ENCODE measurements around the gene PLK3. TPM values are rescaled to one million over a fixed set of nuclear protein-coding genes. Genes with fewer than 3 reads are reported as not detected.
"Not testable (repeated sequence)": the region's sequence is repeated elsewhere in the genome, so short reads cannot be mapped to it uniquely, and the experiment has no call there.

Gene PLK3
- total RNA-seq, 1 experiment from 2014 or later: 56.1 TPM

DNA sequence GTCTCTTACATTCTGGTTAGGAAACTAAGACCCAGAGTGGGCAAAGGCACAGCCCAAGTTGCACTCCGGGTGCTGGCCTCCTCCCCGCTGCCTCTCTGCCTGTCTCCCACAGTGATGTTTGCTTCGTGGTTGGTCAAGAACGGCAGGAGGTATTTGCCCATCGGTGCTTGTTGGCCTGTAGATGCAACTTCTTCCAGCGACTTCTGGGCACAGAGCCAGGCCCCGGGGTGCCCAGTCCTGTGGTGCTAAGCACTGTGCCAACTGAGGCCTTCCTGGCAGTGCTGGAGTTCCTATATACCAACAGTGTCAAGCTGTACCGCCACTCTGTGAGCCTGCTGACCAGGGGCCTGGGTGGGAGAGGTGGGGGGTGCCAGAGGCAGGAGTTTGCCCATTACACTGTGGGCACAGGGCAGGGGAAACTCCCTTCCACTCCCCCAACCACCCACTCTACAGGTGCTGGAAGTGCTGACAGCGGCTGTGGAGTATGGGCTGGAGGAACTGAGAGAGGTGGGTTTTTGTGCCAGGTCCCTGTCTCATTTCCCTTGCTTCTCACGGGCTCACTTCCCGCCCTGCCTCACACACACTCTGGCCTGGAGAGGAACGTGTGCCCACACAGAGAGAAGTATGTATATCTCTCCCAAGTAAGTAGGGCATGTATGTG, 10.1 kb downstream of the PLK3 start:
- ATAC-seq (no peak), DNase-seq (ENCODE audit: low read depth, low spot score) (no peak)
- Histone ChIP-seq H4K20me1 (ENCODE audit: insufficient read depth) (no peaks in the 10 kb centered on the region), H3K27ac (ENCODE audit: low read depth, low read length) (peak overlapping the region; percentile 98; the same call in 1 of the 2 replicates), H2AFZ (ENCODE audit: low read depth, low read length, poor library complexity, severe bottlenecking) (no peak overlapping the region), H3K36me3 (ENCODE audit: control insufficient read depth in 1 of 2, insufficient read depth in 2 of 2, low read length in 2 of 2) (peaks cover 0 to 14% of the 10 kb centered on the region in 2 experiments; a peak in 1 of 4 replicates), H3K9me3 (ENCODE audit: control insufficient read depth in 1 of 2, insufficient read depth in 1 of 2, low read depth in 1 of 2, low read length in 2 of 2) (no peaks in the 10 kb centered on the region), H3K4me1 (ENCODE audit: control insufficient read depth in 1 of 2, insufficient read depth in 2 of 2, low read length in 2 of 2) (peaks cover 58 to 77% of the 10 kb centered on the region in 2 experiments), H3K9ac (ENCODE audit: low read length) (peak overlapping the region; percentile 73), H3K4me2 (ENCODE audit: low read length) (peak overlapping the region; percentile 68), H3K9me2 (ENCODE audit: insufficient read depth) (no peaks in the 10 kb centered on the region), H3K4me3 (replicated peaks in 1 of 2; ENCODE audit: low read depth in 1 of 2, low read length in 2 of 2) (no peak overlapping the region), H3K27me3 (ENCODE audit: insufficient read depth, low read length) (no peaks in the 10 kb centered on the region), H3K79me2 (ENCODE audit: insufficient read depth, low read length) (peaks cover 7% of the 10 kb centered on the region; the same call in 1 of the 2 replicates)
- ChIA-PET CTCF (interaction anchor here (2.3 kb wide), 1 partner anchor 10 kb away, joined by 10 read pairs; the partner anchor contains the start of gene PLK3), RAD21 (ENCODE audit: low non-redundant PET in 1 of 2, low total read pairs in 2 of 2, uncharacterized antibody in 2 of 2, unreplicated experiment in 2 of 2) (no interaction called here), POLR2A (interaction anchor here (1.6 to 8.0 kb wide), 6 partner anchors 9 to 89 kb away, joined by 6 to 200 read pairs (median 30); partner anchors contain the start of genes PLK3 and RNU5D-1)
- intact Hi-C loops (cut with micrococcal nuclease): no loop called here
- BruUV-seq (replicated peaks): no TSS peak
- no peak for TF ChIP-seq ZNF274 (IDR thresholded peaks at IDR 0.05; ENCODE audit: low read depth, low read length)
- peak; percentile 51 for TF ChIP-seq POLR2AphosphoS5 (IDR thresholded peaks at IDR 0.05; ENCODE audit: low read depth, low read length)
- no peak for TF ChIP-seq RAD21 (IDR thresholded peaks at IDR 0.05; ENCODE audit: low read depth)
- TF ChIP-seq ATF3 (IDR thresholded peaks at IDR 0.05): no peak
- TF ChIP-seq EZH2phosphoT487 (IDR thresholded peaks at IDR 0.05; ENCODE audit: borderline replicate concordance): no peak
- TF ChIP-seq, protein P1, sequence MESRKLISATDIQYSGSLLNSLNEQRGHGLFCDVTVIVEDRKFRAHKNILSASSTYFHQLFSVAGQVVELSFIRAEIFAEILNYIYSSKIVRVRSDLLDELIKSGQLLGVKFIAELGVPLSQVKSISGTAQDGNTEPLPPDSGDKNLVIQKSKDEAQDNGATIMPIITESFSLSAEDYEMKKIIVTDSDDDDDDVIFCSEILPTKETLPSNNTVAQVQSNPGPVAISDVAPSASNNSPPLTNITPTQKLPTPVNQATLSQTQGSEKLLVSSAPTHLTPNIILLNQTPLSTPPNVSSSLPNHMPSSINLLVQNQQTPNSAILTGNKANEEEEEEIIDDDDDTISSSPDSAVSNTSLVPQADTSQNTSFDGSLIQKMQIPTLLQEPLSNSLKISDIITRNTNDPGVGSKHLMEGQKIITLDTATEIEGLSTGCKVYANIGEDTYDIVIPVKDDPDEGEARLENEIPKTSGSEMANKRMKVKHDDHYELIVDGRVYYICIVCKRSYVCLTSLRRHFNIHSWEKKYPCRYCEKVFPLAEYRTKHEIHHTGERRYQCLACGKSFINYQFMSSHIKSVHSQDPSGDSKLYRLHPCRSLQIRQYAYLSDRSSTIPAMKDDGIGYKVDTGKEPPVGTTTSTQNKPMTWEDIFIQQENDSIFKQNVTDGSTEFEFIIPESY (IDR thresholded peaks at IDR 0.05; ENCODE audit: extremely low read depth, insufficient replicate concordance, low read length): no peak
- TF ChIP-seq, protein P2, sequence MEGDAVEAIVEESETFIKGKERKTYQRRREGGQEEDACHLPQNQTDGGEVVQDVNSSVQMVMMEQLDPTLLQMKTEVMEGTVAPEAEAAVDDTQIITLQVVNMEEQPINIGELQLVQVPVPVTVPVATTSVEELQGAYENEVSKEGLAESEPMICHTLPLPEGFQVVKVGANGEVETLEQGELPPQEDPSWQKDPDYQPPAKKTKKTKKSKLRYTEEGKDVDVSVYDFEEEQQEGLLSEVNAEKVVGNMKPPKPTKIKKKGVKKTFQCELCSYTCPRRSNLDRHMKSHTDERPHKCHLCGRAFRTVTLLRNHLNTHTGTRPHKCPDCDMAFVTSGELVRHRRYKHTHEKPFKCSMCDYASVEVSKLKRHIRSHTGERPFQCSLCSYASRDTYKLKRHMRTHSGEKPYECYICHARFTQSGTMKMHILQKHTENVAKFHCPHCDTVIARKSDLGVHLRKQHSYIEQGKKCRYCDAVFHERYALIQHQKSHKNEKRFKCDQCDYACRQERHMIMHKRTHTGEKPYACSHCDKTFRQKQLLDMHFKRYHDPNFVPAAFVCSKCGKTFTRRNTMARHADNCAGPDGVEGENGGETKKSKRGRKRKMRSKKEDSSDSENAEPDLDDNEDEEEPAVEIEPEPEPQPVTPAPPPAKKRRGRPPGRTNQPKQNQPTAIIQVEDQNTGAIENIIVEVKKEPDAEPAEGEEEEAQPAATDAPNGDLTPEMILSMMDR (IDR thresholded peaks at IDR 0.05 in 2 of 3, conservative IDR thresholded peaks at IDR 0.05 in 1 of 3; ENCODE audit: borderline replicate concordance in 1 of 3, insufficient read depth in 1 of 3, low read depth in 2 of 3, low read length in 2 of 3): no peak

- H3K36me3 ChIP-seq (ENCODE audit: control insufficient read depth in 1 of 2, insufficient read depth in 2 of 2, low read length in 2 of 2); H2AFZ ChIP-seq (ENCODE audit: low read depth, low read length, poor library complexity, severe bottlenecking); H3K9me3 ChIP-seq (ENCODE audit: control insufficient read depth in 1 of 2, insufficient read depth in 1 of 2, low read depth in 1 of 2, low read length in 2 of 2); ATAC-seq; H3K4me3 ChIP-seq (replicated peaks in 1 of 2; ENCODE audit: low read depth in 1 of 2, low read length in 2 of 2); BruUV-seq (replicated peaks); H3K27me3 ChIP-seq (ENCODE audit: insufficient read depth, low read length); RAD21 ChIA-PET (ENCODE audit: low non-redundant PET in 1 of 2, low total read pairs in 2 of 2, uncharacterized antibody in 2 of 2, unreplicated experiment in 2 of 2); H3K79me2 ChIP-seq (ENCODE audit: insufficient read depth, low read length); DNase-seq (ENCODE audit: low read depth, low spot score); H4K20me1 ChIP-seq (ENCODE audit: insufficient read depth); intact Hi-C loops (cut with micrococcal nuclease); H3K9me2 ChIP-seq (ENCODE audit: insufficient read depth): not testable (repeated sequence)
- CTCF ChIA-PET: interaction anchor here (2.9 kb wide), 1 partner anchor 11 kb away, joined by 8 read pairs; the partner anchor contains the start of gene PLK3
- H3K4me1 ChIP-seq (ENCODE audit: control insufficient read depth in 1 of 2, insufficient read depth in 2 of 2, low read length in 2 of 2): peaks cover 58 to 72% of the 10 kb centered on the region in 2 experiments
- peak overlapping the region; percentile 98; the same call in 1 of the 2 replicates for H3K27ac ChIP-seq (ENCODE audit: low read depth, low read length)
- peak overlapping the region; percentile 68 for H3K4me2 ChIP-seq (ENCODE audit: low read length)
- peak overlapping the region; percentile 73; the same call in 1 of the 2 replicates for H3K9ac ChIP-seq (ENCODE audit: low read length)
- POLR2A ChIA-PET: interaction anchor here (1.0 to 8.0 kb wide), 3 partner anchors 9 to 17 kb away, joined by 3 to 200 read pairs (median 32); partner anchors contain the start of gene PLK3
Observed at GRCh38 chr1:44810762-44811105, 10.6 kb downstream of the PLK3 start.
